Uterus (tissue), 2 donors: ENCODE measurements around the gene NOG.

Source experiments
- CTCF ChIP-seq, 4 experiments: fragments of 200-600 bp in 2 of 4; fragments of 450-650 bp in 2 of 4; sonication (generic) in 2 of 4; IDR thresholded peaks; one replicate each; pipeline ENCODE4 v1.5.1; 2016 to 2019; ENCODE audit warnings: antibody characterized with exemption in 4 of 4, mild to moderate bottlenecking in 2 of 4, moderate library complexity in 1 of 4
- POLR2A ChIP-seq, 2 donors: fragments of 450-650 bp; IDR thresholded peaks; one replicate each; pipeline ENCODE4 v1.6.1; 2016; ENCODE audit warnings: antibody characterized with exemption in 2 of 2, mild to moderate bottlenecking in 1 of 2, moderate library complexity in 1 of 2

DNA sequence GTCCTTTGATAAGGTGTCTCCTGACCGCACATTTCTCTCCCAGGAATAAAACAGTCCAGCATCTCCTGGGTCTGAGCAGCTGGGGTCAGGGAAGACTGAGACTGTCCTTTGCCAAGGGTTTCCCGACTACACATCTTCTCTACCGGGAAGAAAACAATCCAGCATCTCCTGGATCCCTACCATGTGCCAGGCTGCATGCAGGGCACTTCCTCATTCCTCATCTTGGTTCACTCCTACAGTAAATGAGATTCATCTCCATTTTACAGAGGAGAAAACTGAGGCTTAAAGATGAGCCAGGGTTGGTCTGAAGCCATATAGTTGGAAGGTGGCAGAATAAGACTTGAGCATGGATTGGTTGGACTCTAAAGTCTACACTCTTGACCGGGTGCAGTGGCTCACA is 36.7 kb downstream of the NOG start:
- TF ChIP-seq CTCF (IDR thresholded peaks at IDR 0.05) = no peak
- no peak for TF ChIP-seq POLR2A (IDR thresholded peaks at IDR 0.05)
